GM12864 (cell line): ENCODE results near the gene CHI3L1.

ENCODE experiments used
- DNase-seq: peaks from one replicate; pipeline ENCODE4 v3.0.0-alpha.2; 2011; ENCODE audit warnings: low read depth
- H3K4me3 ChIP-seq: 2 replicates; pipeline ENCODE4 v1.5.1; 2011; ENCODE audit warnings: mild to moderate bottlenecking, low read depth, low read length, control low read depth
- CTCF ChIP-seq: IDR thresholded peaks from 2 replicates; pipeline ENCODE4 v1.5.1; 2011; ENCODE audit warnings: low read depth, mild to moderate bottlenecking, moderate library complexity, low read length, control low read depth, inconsistent platforms; ENCODE audit errors: missing control alignments

CHI3L1 gene

GRCh38 chr1:203183828-203184227, 2.7 kb downstream of the CHI3L1 start:
- TF ChIP-seq CTCF, result no peak
- no peak overlapping the region for H3K4me3 ChIP-seq
- DNase-seq, result no peak

- no peak for TF ChIP-seq CTCF
- no peak for DNase-seq
Observed at GRCh38 chr1:203182387-203182953, 4.0 kb downstream of the CHI3L1 start.

GRCh38 chr1:203181586-203182386, 4.7 kb downstream of the CHI3L1 start:
- DNase-seq, result no peak
- H3K4me3 ChIP-seq, result no peak overlapping the region
- no peak for TF ChIP-seq CTCF

More at GRCh38 chr1:203182387-203182953, 4.0 kb downstream of the CHI3L1 start:
- no peak overlapping the region for H3K4me3 ChIP-seq

- H3K4me3 ChIP-seq, result no peak overlapping the region
- TF ChIP-seq CTCF, result no peak
- no peak for DNase-seq
Observed at GRCh38 chr1:203180611-203181330, 5.7 kb downstream of the CHI3L1 start.

- no peak for DNase-seq
- no peak for TF ChIP-seq CTCF
- no peak overlapping the region for H3K4me3 ChIP-seq
Observed at GRCh38 chr1:203179667-203180005, 6.9 kb downstream of the CHI3L1 start.

GRCh38 chr1:203178821-203179666, 7.5 kb downstream of the CHI3L1 start:
- H3K4me3 ChIP-seq, result no peak overlapping the region
- TF ChIP-seq CTCF, result no peak
- no peak for DNase-seq
